ENCODE data around the gene MSANTD7.
"Not testable (repeated sequence)": the region's sequence is repeated elsewhere in the genome, so short reads cannot be mapped to it uniquely, and the experiment has no call there.

Gene MSANTD7

GRCh38 chr10:14858338-14858960, 20.3 kb downstream of the MSANTD7 start:
- no peak overlapping the region for H3K27ac Mint-ChIP-seq
- peaks cover 62% of the 10 kb centered on the region for H3K36me3 Mint-ChIP-seq (ENCODE audit: low read depth)

GRCh38 chr10:14859043-14859442, 20.9 kb downstream of the MSANTD7 start:
- no peak overlapping the region for H3K4me3 Mint-ChIP-seq
- H3K27me3 Mint-ChIP-seq: no peaks in the 10 kb centered on the region
- H3K4me1 Mint-ChIP-seq (ENCODE audit: low read depth): no peaks in the 10 kb centered on the region
- no peak overlapping the region for H3K27ac Mint-ChIP-seq
- H3K9me3 Mint-ChIP-seq: no peaks in the 10 kb centered on the region
- H3K36me3 Mint-ChIP-seq (ENCODE audit: low read depth): peaks cover 62% of the 10 kb centered on the region

More at GRCh38 chr10:14858338-14858960, 20.3 kb downstream of the MSANTD7 start:
- H3K4me3 Mint-ChIP-seq: no peak overlapping the region
- H3K27me3 Mint-ChIP-seq: no peaks in the 10 kb centered on the region
- no peaks in the 10 kb centered on the region for H3K9me3 Mint-ChIP-seq
- no peaks in the 10 kb centered on the region for H3K4me1 Mint-ChIP-seq (ENCODE audit: low read depth)

- no peak overlapping the region for H3K4me3 Mint-ChIP-seq
- no peaks in the 10 kb centered on the region for H3K4me1 Mint-ChIP-seq (ENCODE audit: low read depth)
- H3K9me3 Mint-ChIP-seq: no peaks in the 10 kb centered on the region
- H3K27ac Mint-ChIP-seq: no peak overlapping the region
- no peaks in the 10 kb centered on the region for H3K27me3 Mint-ChIP-seq
- H3K36me3 Mint-ChIP-seq (ENCODE audit: low read depth): peaks cover 60% of the 10 kb centered on the region
Observed at GRCh38 chr10:14859775-14860174, 21.7 kb downstream of the MSANTD7 start.

- no peaks in the 10 kb centered on the region for H3K9me3 Mint-ChIP-seq
- peaks cover 52% of the 10 kb centered on the region for H3K36me3 Mint-ChIP-seq (ENCODE audit: low read depth)
- no peaks in the 10 kb centered on the region for H3K4me1 Mint-ChIP-seq (ENCODE audit: low read depth)
- H3K4me3 Mint-ChIP-seq: no peak overlapping the region
- H3K27ac Mint-ChIP-seq: no peak overlapping the region
- H3K27me3 Mint-ChIP-seq: no peaks in the 10 kb centered on the region
Observed at GRCh38 chr10:14860791-14861190, 22.7 kb downstream of the MSANTD7 start.

GRCh38 chr10:14864466-14864865, 26.4 kb downstream of the MSANTD7 start:
- H3K4me1 Mint-ChIP-seq (ENCODE audit: low read depth); H3K27ac Mint-ChIP-seq; H3K27me3 Mint-ChIP-seq; H3K4me3 Mint-ChIP-seq; H3K9me3 Mint-ChIP-seq: not testable (repeated sequence)
- peaks cover 55% of the 10 kb centered on the region for H3K36me3 Mint-ChIP-seq (ENCODE audit: low read depth)

GRCh38 chr10:14864871-14865270, 26.8 kb downstream of the MSANTD7 start:
- H3K27me3 Mint-ChIP-seq; H3K9me3 Mint-ChIP-seq; H3K4me1 Mint-ChIP-seq (ENCODE audit: low read depth); H3K27ac Mint-ChIP-seq; H3K4me3 Mint-ChIP-seq: not testable (repeated sequence)
- peaks cover 58% of the 10 kb centered on the region for H3K36me3 Mint-ChIP-seq (ENCODE audit: low read depth)

- Mint-ChIP-seq H3K4me3 (no peak overlapping the region), H3K9me3 (no peaks in the 10 kb centered on the region), H3K36me3 (ENCODE audit: low read depth) (peaks cover 30% of the 10 kb centered on the region), H3K27me3 (no peaks in the 10 kb centered on the region), H3K27ac (no peak overlapping the region), H3K4me1 (ENCODE audit: low read depth) (peaks cover 18% of the 10 kb centered on the region)
Observed at GRCh38 chr10:14873090-14873760, 35.1 kb downstream of the MSANTD7 start.

GRCh38 chr10:14875941-14876340, 37.8 kb downstream of the MSANTD7 start:
- H3K4me1 Mint-ChIP-seq (ENCODE audit: low read depth): peaks cover 32% of the 10 kb centered on the region
- peaks cover 15% of the 10 kb centered on the region for H3K36me3 Mint-ChIP-seq (ENCODE audit: low read depth)
- no peaks in the 10 kb centered on the region for H3K27me3 Mint-ChIP-seq
- H3K27ac Mint-ChIP-seq: peak overlapping the region; percentile 8
- no peak overlapping the region for H3K4me3 Mint-ChIP-seq
- H3K9me3 Mint-ChIP-seq: no peaks in the 10 kb centered on the region

GRCh38 chr10:14876764-14877163, 38.7 kb downstream of the MSANTD7 start:
- peaks cover 37% of the 10 kb centered on the region for H3K4me1 Mint-ChIP-seq (ENCODE audit: low read depth)
- H3K9me3 Mint-ChIP-seq: no peaks in the 10 kb centered on the region
- no peaks in the 10 kb centered on the region for H3K27me3 Mint-ChIP-seq
- peaks cover 14% of the 10 kb centered on the region for H3K36me3 Mint-ChIP-seq (ENCODE audit: low read depth)
- no peak overlapping the region for H3K27ac Mint-ChIP-seq
- H3K4me3 Mint-ChIP-seq: peak overlapping the region; percentile 95

GRCh38 chr10:14878266-14879123, 40.4 kb downstream of the MSANTD7 start, which contains the start of gene SUV39H2:
Gene SUV39H2, plus strand, starts transcription at chr10:14878866. Its CDS starts 23 bp downstream, at chr10:14878889.
- Mint-ChIP-seq H3K4me3 (peak within 1 kb of the TSS; percentile 95), H3K36me3 (ENCODE audit: low read depth) (peaks cover 29% of the 10 kb centered on the region), H3K9me3 (no peaks in the 10 kb centered on the region), H3K4me1 (ENCODE audit: low read depth) (peaks cover 50% of the 10 kb centered on the region), H3K27ac (peak within 1 kb of the TSS; percentile 92), H3K27me3 (no peaks in the 10 kb centered on the region)

- Mint-ChIP-seq H3K4me1 (ENCODE audit: low read depth) (peaks cover 50% of the 10 kb centered on the region), H3K9me3 (no peaks in the 10 kb centered on the region)
Observed at GRCh38 chr10:14879124-14879927, 41.2 kb downstream of the MSANTD7 start.

GRCh38 chr10:14879928-14880193, 41.8 kb downstream of the MSANTD7 start:
- H3K36me3 Mint-ChIP-seq (ENCODE audit: low read depth): peaks cover 29% of the 10 kb centered on the region
- peak overlapping the region; percentile 85 for H3K27ac Mint-ChIP-seq
- peaks cover 50% of the 10 kb centered on the region for H3K4me1 Mint-ChIP-seq (ENCODE audit: low read depth)
- H3K27me3 Mint-ChIP-seq: no peaks in the 10 kb centered on the region
- peak overlapping the region; percentile 95 for H3K4me3 Mint-ChIP-seq
- H3K9me3 Mint-ChIP-seq: no peaks in the 10 kb centered on the region

More at GRCh38 chr10:14879124-14879927, 41.2 kb downstream of the MSANTD7 start:
- Mint-ChIP-seq H3K27me3 (no peaks in the 10 kb centered on the region), H3K27ac (peak overlapping the region; percentile 85), H3K36me3 (ENCODE audit: low read depth) (peaks cover 29% of the 10 kb centered on the region), H3K4me3 (peak overlapping the region; percentile 95)

- H3K36me3 Mint-ChIP-seq (ENCODE audit: low read depth): peaks cover 29% of the 10 kb centered on the region
- H3K4me3 Mint-ChIP-seq: peak overlapping the region; percentile 95
- no peaks in the 10 kb centered on the region for H3K9me3 Mint-ChIP-seq
- H3K27ac Mint-ChIP-seq: peak overlapping the region; percentile 85
- H3K4me1 Mint-ChIP-seq (ENCODE audit: low read depth): peaks cover 50% of the 10 kb centered on the region
- no peaks in the 10 kb centered on the region for H3K27me3 Mint-ChIP-seq
Observed at GRCh38 chr10:14880229-14880628, 42.1 kb downstream of the MSANTD7 start.

GRCh38 chr10:14884082-14884481, 46.0 kb downstream of the MSANTD7 start:
- Mint-ChIP-seq H3K4me3 (no peak overlapping the region), H3K27ac (no peak overlapping the region), H3K36me3 (ENCODE audit: low read depth) (peaks cover 29% of the 10 kb centered on the region), H3K9me3 (no peaks in the 10 kb centered on the region), H3K27me3 (no peaks in the 10 kb centered on the region), H3K4me1 (ENCODE audit: low read depth) (peaks cover 34% of the 10 kb centered on the region)
